RWPE2 (cell line): ENCODE data around the gene IL4I1.

Experiments used
- ATAC-seq: fragments of 200-7000 bp; cut with Tn5 transposase; 3 replicates; pipeline ENCODE4 v1.9.1; 2021; ENCODE audit warnings: low read depth
- DNase-seq: peaks from one replicate; pipeline ENCODE4 v3.0.0-alpha.2; 2020; ENCODE audit warnings: low spot score
- H3K27ac ChIP-seq: fragments of 450-650 bp; 2 replicates; pipeline ENCODE4 v1.5.1; 2017; ENCODE audit warnings: mild to moderate bottlenecking; ENCODE audit not compliant: poor library complexity, severe bottlenecking
- H3K27me3 ChIP-seq: fragments of 250-450 bp; sonication (Bioruptor Pico); 2 replicates; pipeline ENCODE4 v1.5.1; 2021; ENCODE audit warnings: mild to moderate bottlenecking, moderate library complexity; ENCODE audit not compliant: insufficient read depth, poor library complexity, severe bottlenecking
- H3K36me3 ChIP-seq: fragments of 250-450 bp; sonication (Bioruptor Pico); 2 replicates; pipeline ENCODE4 v1.5.1; 2020; ENCODE audit warnings: low read depth, mild to moderate bottlenecking, moderate library complexity
- H3K4me1 ChIP-seq: fragments of 250-450 bp; sonication (Bioruptor Pico); 2 replicates; pipeline ENCODE4 v1.5.1; 2021; ENCODE audit warnings: mild to moderate bottlenecking, moderate library complexity; ENCODE audit not compliant: insufficient read depth, poor library complexity, severe bottlenecking
- H3K4me3 ChIP-seq: fragments of 250-450 bp; sonication (Bioruptor Pico); 2 replicates; pipeline ENCODE4 v1.5.1; 2021; ENCODE audit warnings: mild to moderate bottlenecking, moderate library complexity; ENCODE audit not compliant: severe bottlenecking
- H3K9me3 ChIP-seq: fragments of 250-450 bp; sonication (Bioruptor Pico); 2 replicates; pipeline ENCODE4 v1.5.1; 2021; ENCODE audit warnings: mild to moderate bottlenecking, moderate library complexity; ENCODE audit not compliant: severe bottlenecking
- CTCF ChIP-seq: fragments of 450-650 bp; IDR thresholded peaks from one replicate; pipeline ENCODE4 v1.5.1; 2017; ENCODE audit warnings: mild to moderate bottlenecking, moderate library complexity; ENCODE audit not compliant: poor library complexity, severe bottlenecking

Gene IL4I1

GRCh38 chr19:49839713-49840112 lies 57.0 kb downstream of the IL4I1 start:
- ATAC-seq (no peak), DNase-seq (no peak)
- Histone ChIP-seq H3K4me1 (no peaks in the 10 kb centered on the region), H3K27ac (no peak overlapping the region), H3K27me3 (no peaks in the 10 kb centered on the region), H3K4me3 (no peak overlapping the region), H3K9me3 (no peaks in the 10 kb centered on the region), H3K36me3 (peaks cover 42% of the 10 kb centered on the region)
- TF ChIP-seq CTCF, result no peak
